Naive thymus-derived CD4-positive, alpha-beta T cell (primary cell): ENCODE results near the gene ADGRL3. TPM values are rescaled to one million over a fixed set of nuclear protein-coding genes. Genes with fewer than 3 reads are reported as not detected.

ENCODE experiments used
- ATAC-seq: fragments of 150-1000 bp; cut with Tn5 transposase; 2 replicates; pipeline ENCODE4 v1.10.0; 2021; ENCODE audit warnings: mild to moderate bottlenecking, moderate library complexity
- CTCF ChIA-PET: fragments of 350-600 bp; sonication (Branson Sonifier 250); formaldehyde crosslinking; loops from one replicate; lab custom pipeline; 2021; ENCODE audit warnings: antibody characterized with exemption; lab: Charles Lee
- POLR2A ChIA-PET: fragments of 350-600 bp; sonication (Branson Sonifier 250); formaldehyde crosslinking; loops from one replicate; lab custom pipeline; 2021; ENCODE audit warnings: antibody characterized with exemption, inconsistent platforms; lab: Charles Lee
- DNase-seq, 9 donors: peaks; one replicate each; pipeline versions ENCODE4 v3.0.0 to v3.0.0-alpha.2; 2020 to 2022; ENCODE audit warnings: mixed read lengths in 1 of 9
- H3K27ac ChIP-seq: one replicate; pipeline ENCODE4 v1.7.0; 2013; ENCODE audit warnings: mild to moderate bottlenecking, low read depth, low read length, moderate library complexity
- H3K27me3 ChIP-seq, 2 donors: one replicate each; pipeline ENCODE4 v1.7.0; 2013; ENCODE audit warnings: low read length in 2 of 2, mild to moderate bottlenecking in 2 of 2, moderate library complexity in 2 of 2; ENCODE audit not compliant: control insufficient read depth in 2 of 2, insufficient read depth in 2 of 2
- H3K36me3 ChIP-seq, 3 experiments: 1 replicate in 2 of 3; 2 replicates in 1 of 3; pipeline ENCODE4 v1.7.0; 2013; ENCODE audit warnings: low read length in 3 of 3, mild to moderate bottlenecking in 3 of 3, moderate library complexity in 1 of 3; ENCODE audit not compliant: insufficient read depth in 3 of 3, control insufficient read depth in 2 of 3
- H3K4me1 ChIP-seq, 2 donors: one replicate each; pipeline ENCODE4 v1.7.0; 2013; ENCODE audit warnings: low read length in 2 of 2, mild to moderate bottlenecking in 2 of 2, moderate library complexity in 1 of 2; ENCODE audit not compliant: control insufficient read depth in 2 of 2, insufficient read depth in 2 of 2
- H3K4me3 ChIP-seq: 2 replicates; pipeline ENCODE4 v1.7.0; 2013; ENCODE audit warnings: mild to moderate bottlenecking, low read length
- H3K9me3 ChIP-seq, 3 experiments: 1 replicate in 2 of 3; 2 replicates in 1 of 3; pipeline ENCODE4 v1.7.0; 2013; ENCODE audit warnings: low read length in 3 of 3; ENCODE audit not compliant: control insufficient read depth in 2 of 3
- H3K27ac Mint-ChIP-seq, 9 donors: one replicate each; pipeline ENCODE4 v1.8.0; 2020 to 2022; ENCODE audit warnings: mixed read lengths in 9 of 9, mild to moderate bottlenecking in 8 of 9, moderate library complexity in 5 of 9, inconsistent platforms in 2 of 9
- H3K27me3 Mint-ChIP-seq, 5 donors: one replicate each; pipeline ENCODE4 v1.8.0; 2021 to 2022; ENCODE audit warnings: mixed read lengths in 5 of 5, mild to moderate bottlenecking in 1 of 5
- H3K36me3 Mint-ChIP-seq, 5 donors: one replicate each; pipeline ENCODE4 v1.8.0; 2020 to 2022; ENCODE audit warnings: mixed read lengths in 5 of 5, mild to moderate bottlenecking in 3 of 5, inconsistent platforms in 1 of 5
- H3K4me1 Mint-ChIP-seq, 7 donors: one replicate each; pipeline ENCODE4 v1.8.0; 2020 to 2022; ENCODE audit warnings: mixed read lengths in 7 of 7, mild to moderate bottlenecking in 3 of 7, inconsistent platforms in 1 of 7
- H3K4me3 Mint-ChIP-seq, 10 donors: one replicate each; pipeline ENCODE4 v1.8.0; 2020 to 2022; ENCODE audit warnings: mild to moderate bottlenecking in 10 of 10, mixed read lengths in 10 of 10, moderate library complexity in 6 of 10, inconsistent platforms in 2 of 10
- H3K9me3 Mint-ChIP-seq, 11 donors: one replicate each; pipeline ENCODE4 v1.8.0; 2020 to 2022; ENCODE audit warnings: mixed read lengths in 11 of 11, mild to moderate bottlenecking in 4 of 11, inconsistent platforms in 1 of 11, moderate library complexity in 1 of 11
- intact Hi-C, 2 donors: fragments of 100-400 bp; cut with micrococcal nuclease; formaldehyde crosslinking; loops; one replicate each; pipeline ENCODE4 v1.15.1; 2023
- polyA plus RNA-seq, 2 donors: library from polyadenylated mRNA; unstranded; fragments of 300-500 nt; fragmentation: Illumina TruSeq; gene quantifications; one replicate each; pipeline ENCODE4 v1.2.3, GENCODE V29; 2021
- total RNA-seq, 6 experiments: library from RNA in 5 of 6; stranded (reverse) in 5 of 6; gene quantifications; 1 replicate in 5 of 6; 2 replicates in 1 of 6; pipeline ENCODE4 v1.2.3 and lab custom pipeline; 2021 to 2026

Gene ADGRL3
- total and polyA plus RNA-seq, 7 experiments from 2014 or later, result not detected

DNA sequence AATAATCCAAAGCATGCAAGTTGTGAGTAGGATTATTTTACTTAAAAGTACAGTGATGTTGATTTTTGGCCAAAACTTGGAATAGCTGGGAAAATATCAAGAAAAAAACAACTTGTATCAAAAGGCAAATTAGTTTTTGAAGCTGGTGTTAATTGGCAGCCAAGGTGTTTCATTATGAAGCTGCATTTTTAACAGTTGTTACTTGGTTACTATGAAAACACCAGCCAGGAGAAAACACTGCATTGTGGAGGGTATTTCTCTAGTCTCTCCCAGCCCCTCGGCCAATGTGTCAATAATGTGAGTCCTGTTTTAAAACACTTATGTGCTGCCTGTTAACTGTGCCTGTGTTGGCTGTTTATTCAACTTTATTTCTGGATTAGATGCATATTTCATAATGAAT lies 733.4 kb downstream of the ADGRL3 start:
- no peaks in the 10 kb centered on the region for H3K27me3 ChIP-seq
- no peaks in the 10 kb centered on the region for H3K36me3 ChIP-seq
- no peaks in the 10 kb centered on the region for H3K9me3 ChIP-seq
- H3K27me3 Mint-ChIP-seq, result no peaks in the 10 kb centered on the region
- no peaks in the 10 kb centered on the region for H3K4me1 ChIP-seq
- POLR2A ChIA-PET, result no interaction called here
- no peak for ATAC-seq
- H3K27ac Mint-ChIP-seq, result no peak overlapping the region
- H3K4me1 Mint-ChIP-seq, result peaks cover 0 to 5% (median 0%) of the 10 kb centered on the region in 7 donors
- no peaks in the 10 kb centered on the region for H3K36me3 Mint-ChIP-seq
- DNase-seq, result no peak
- no peak overlapping the region for H3K27ac ChIP-seq
- H3K9me3 Mint-ChIP-seq, result peaks cover 0 to 12% (median under 1%) of the 10 kb centered on the region in 11 donors
- CTCF ChIA-PET, result no interaction called here
- H3K4me3 ChIP-seq, result no peak overlapping the region
- H3K4me3 Mint-ChIP-seq, result no peak overlapping the region
- intact Hi-C loops, result loop anchor here in 1 of 2 donors (10.0 kb wide), 1 partner anchor 59 kb away; no protein-coding TSS in a partner anchor

GRCh38 chr4:61934198-61934597 lies 734.1 kb downstream of the ADGRL3 start:
- H3K4me1 ChIP-seq, result no peaks in the 10 kb centered on the region
- Mint-ChIP-seq H3K27ac (peak overlapping the region in 1 of 9 donors; percentile 29), H3K9me3 (peaks cover 0 to 17% (median 3%) of the 10 kb centered on the region in 11 donors), H3K4me3 (no peak overlapping the region), H3K27me3 (no peaks in the 10 kb centered on the region), H3K4me1 (peaks cover 0 to 5% (median 0%) of the 10 kb centered on the region in 7 donors), H3K36me3 (no peaks in the 10 kb centered on the region)
- no peak overlapping the region for H3K4me3 ChIP-seq
- H3K36me3 ChIP-seq, result no peaks in the 10 kb centered on the region
- H3K27me3 ChIP-seq, result no peaks in the 10 kb centered on the region
- DNase-seq (no peak), ATAC-seq (no peak)
- intact Hi-C loops, result loop anchor here in 1 of 2 donors (10.0 kb wide), 1 partner anchor 59 kb away; no protein-coding TSS in a partner anchor
- CTCF ChIA-PET, result no interaction called here
- POLR2A ChIA-PET, result no interaction called here
- no peaks in the 10 kb centered on the region for H3K9me3 ChIP-seq
- no peak overlapping the region for H3K27ac ChIP-seq

GRCh38 chr4:61938250-61938846 lies 738.2 kb downstream of the ADGRL3 start:
- DNase-seq (peak in 1 of 9 donors; percentile 25), ATAC-seq (peak; percentile 70)
- POLR2A ChIA-PET, result no interaction called here
- Histone ChIP-seq H3K27me3 (no peaks in the 10 kb centered on the region), H3K4me1 (no peaks in the 10 kb centered on the region), H3K27ac (no peak overlapping the region), H3K9me3 (no peaks in the 10 kb centered on the region), H3K36me3 (no peaks in the 10 kb centered on the region), H3K4me3 (no peak overlapping the region)
- Mint-ChIP-seq H3K4me1 (no peaks in the 10 kb centered on the region), H3K36me3 (no peaks in the 10 kb centered on the region), H3K27me3 (no peaks in the 10 kb centered on the region), H3K9me3 (peaks cover 0 to 14% (median 1%) of the 10 kb centered on the region in 11 donors), H3K27ac (no peak overlapping the region), H3K4me3 (no peak overlapping the region)
- intact Hi-C loops, result loop anchor here in 1 of 2 donors (10.0 kb wide), 1 partner anchor 64 kb away; no protein-coding TSS in a partner anchor
- CTCF ChIA-PET, result no interaction called here

DNA sequence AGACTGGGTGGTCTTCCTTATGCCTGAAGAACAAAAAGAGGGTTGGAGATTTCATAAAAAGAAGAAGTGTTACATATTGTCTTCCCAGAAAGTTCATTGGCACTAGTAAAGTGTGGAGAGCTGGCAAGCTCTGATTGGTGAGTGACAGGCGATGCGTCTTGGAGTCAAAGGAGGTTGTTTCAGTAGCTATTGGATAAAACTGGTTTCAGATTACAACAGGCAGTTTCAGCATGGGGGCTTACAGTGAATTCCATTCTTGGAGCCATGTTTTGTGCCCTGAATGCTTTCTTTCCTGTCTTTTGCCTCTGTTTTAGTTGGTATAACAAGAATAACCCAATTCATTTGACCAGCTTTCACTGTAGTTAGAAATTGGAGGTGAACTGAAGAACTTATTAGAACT lies 750.5 kb downstream of the ADGRL3 start:
- no peaks in the 10 kb centered on the region for H3K27me3 ChIP-seq
- no peaks in the 10 kb centered on the region for H3K27me3 Mint-ChIP-seq
- CTCF ChIA-PET, result no interaction called here

GRCh38 chr4:61953386-61953785 lies 753.3 kb downstream of the ADGRL3 start:
- no peak for ATAC-seq
- H3K9me3 Mint-ChIP-seq, result peaks cover 4 to 25% (median 8%) of the 10 kb centered on the region in 11 donors
- H3K4me1 Mint-ChIP-seq, result no peaks in the 10 kb centered on the region
- intact Hi-C loops, result no loop called here
- no peaks in the 10 kb centered on the region for H3K36me3 Mint-ChIP-seq
- no peaks in the 10 kb centered on the region for H3K27me3 Mint-ChIP-seq
- ChIA-PET POLR2A (no interaction called here), CTCF (no interaction called here)
- Histone ChIP-seq H3K4me1 (no peaks in the 10 kb centered on the region), H3K27me3 (no peaks in the 10 kb centered on the region), H3K36me3 (no peaks in the 10 kb centered on the region), H3K27ac (no peak overlapping the region), H3K9me3 (no peaks in the 10 kb centered on the region), H3K4me3 (no peak overlapping the region)
- no peak overlapping the region for H3K27ac Mint-ChIP-seq
- H3K4me3 Mint-ChIP-seq, result no peak overlapping the region
- no peak for DNase-seq

More for the DNA sequence above, 750.5 kb downstream of the ADGRL3 start:
- Mint-ChIP-seq H3K27ac (no peak overlapping the region), H3K9me3 (peaks cover 0 to 19% (median 7%) of the 10 kb centered on the region in 11 donors), H3K4me3 (no peak overlapping the region), H3K4me1 (no peaks in the 10 kb centered on the region), H3K36me3 (no peaks in the 10 kb centered on the region)
- Histone ChIP-seq H3K27ac (no peak overlapping the region), H3K4me3 (no peak overlapping the region), H3K36me3 (no peaks in the 10 kb centered on the region), H3K9me3 (no peaks in the 10 kb centered on the region), H3K4me1 (no peaks in the 10 kb centered on the region)
- POLR2A ChIA-PET, result no interaction called here
- ATAC-seq (no peak), DNase-seq (no peak)
- intact Hi-C loops, result no loop called here

DNA sequence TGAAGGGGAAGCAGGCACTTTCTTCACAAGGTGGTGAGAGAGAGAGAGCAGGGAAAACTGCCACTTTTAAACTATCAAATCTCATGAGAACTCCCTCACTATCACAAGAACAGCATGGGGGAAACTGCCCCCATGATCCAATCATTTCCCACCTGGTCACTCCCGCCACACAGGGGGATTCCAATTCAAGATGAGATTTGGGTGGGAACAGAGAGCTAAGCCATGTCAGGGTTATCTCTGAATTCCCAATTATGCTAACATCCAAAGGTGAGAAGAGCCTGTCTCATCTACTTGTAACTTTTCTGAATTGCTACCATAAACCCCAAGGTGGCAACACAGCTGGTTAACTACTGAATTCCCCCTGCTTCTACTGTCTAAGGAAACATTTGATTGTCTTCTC lies 758.5 kb downstream of the ADGRL3 start:
- intact Hi-C loops, result no loop called here
- Mint-ChIP-seq H3K27ac (no peak overlapping the region), H3K4me3 (no peak overlapping the region), H3K4me1 (no peaks in the 10 kb centered on the region), H3K36me3 (no peaks in the 10 kb centered on the region), H3K9me3 (peaks cover 4 to 32% (median 10%) of the 10 kb centered on the region in 11 donors), H3K27me3 (no peaks in the 10 kb centered on the region)
- Histone ChIP-seq H3K36me3 (no peaks in the 10 kb centered on the region), H3K4me3 (no peak overlapping the region), H3K27ac (no peak overlapping the region), H3K4me1 (no peaks in the 10 kb centered on the region), H3K27me3 (no peaks in the 10 kb centered on the region), H3K9me3 (no peaks in the 10 kb centered on the region)
- DNase-seq (no peak), ATAC-seq (no peak)
- POLR2A ChIA-PET, result no interaction called here
- CTCF ChIA-PET, result no interaction called here

- intact Hi-C loops, result no loop called here
- no peak overlapping the region for H3K4me3 ChIP-seq
- POLR2A ChIA-PET, result no interaction called here
- no peaks in the 10 kb centered on the region for H3K27me3 ChIP-seq
- Mint-ChIP-seq H3K36me3 (no peaks in the 10 kb centered on the region), H3K9me3 (peaks cover 4 to 32% (median 8%) of the 10 kb centered on the region in 11 donors), H3K4me3 (no peak overlapping the region), H3K27ac (no peak overlapping the region), H3K4me1 (no peaks in the 10 kb centered on the region), H3K27me3 (no peaks in the 10 kb centered on the region)
- no peak overlapping the region for H3K27ac ChIP-seq
- H3K36me3 ChIP-seq, result no peaks in the 10 kb centered on the region
- CTCF ChIA-PET, result no interaction called here
- ATAC-seq, result no peak
- H3K4me1 ChIP-seq, result no peaks in the 10 kb centered on the region
- DNase-seq, result no peak
- H3K9me3 ChIP-seq, result no peaks in the 10 kb centered on the region
Measured at GRCh38 chr4:61959087-61959486, 759.0 kb downstream of the ADGRL3 start.
